ENCODE data around the gene MAP1LC3B2. TPM values are rescaled to one million over a fixed set of nuclear protein-coding genes. Genes with fewer than 3 reads are reported as not detected.

Gene MAP1LC3B2
- 0.28 and 0.58 TPM in 2 replicates for total RNA-seq

GRCh38 chr12:116559162-116559935, at the start of gene MAP1LC3B2:
Gene MAP1LC3B2, plus strand, starts transcription at chr12:116559381. Its CDS starts 16,562 bp downstream, at chr12:116575943.

Other genes starting within 250 kb of the MAP1LC3B2 start
- gene SPRING1, start 178.7 kb downstream of the MAP1LC3B2 start, total RNA-seq, result 27.1 and 27.6 TPM in 2 replicates
- gene RNFT2, start 178.9 kb downstream of the MAP1LC3B2 start, total RNA-seq, result 1.7 and 4.6 TPM in 2 replicates